ENCODE measurements around the gene CACNA2D3.

Gene CACNA2D3

GRCh38 chr3:54856271-54856670 is 733.9 kb downstream of the CACNA2D3 start:
- Histone ChIP-seq H3K36me3 (ENCODE audit: control insufficient read depth in 2 of 2, insufficient read depth in 2 of 2, low read length in 2 of 2) (no peaks in the 10 kb centered on the region), H3K9me3 (ENCODE audit: control insufficient read depth in 2 of 2, low read length in 2 of 2) (no peaks in the 10 kb centered on the region), H3K27ac (ENCODE audit: low read depth in 2 of 2, low read length in 2 of 2) (no peak overlapping the region), H3K4me3 (ENCODE audit: low read length in 2 of 2) (no peak overlapping the region), H3K27me3 (ENCODE audit: control insufficient read depth in 2 of 2, insufficient read depth in 2 of 2, low read length in 2 of 2) (no peaks in the 10 kb centered on the region), H3K4me1 (ENCODE audit: control insufficient read depth in 2 of 2, insufficient read depth in 2 of 2, low read length in 2 of 2) (no peaks in the 10 kb centered on the region), H3K9ac (ENCODE audit: low read depth in 1 of 2, low read length in 2 of 2) (no peak overlapping the region)

GRCh38 chr3:54857343-54857742 is 735.0 kb downstream of the CACNA2D3 start:
- no peaks in the 10 kb centered on the region for H3K9me3 ChIP-seq (ENCODE audit: control insufficient read depth in 2 of 2, low read length in 2 of 2)
- no peak overlapping the region for H3K27ac ChIP-seq (ENCODE audit: low read depth in 2 of 2, low read length in 2 of 2)
- H3K36me3 ChIP-seq (ENCODE audit: control insufficient read depth in 2 of 2, insufficient read depth in 2 of 2, low read length in 2 of 2): no peaks in the 10 kb centered on the region
- no peak overlapping the region for H3K4me3 ChIP-seq (ENCODE audit: low read length in 2 of 2)
- H3K4me1 ChIP-seq (ENCODE audit: control insufficient read depth in 2 of 2, insufficient read depth in 2 of 2, low read length in 2 of 2): no peaks in the 10 kb centered on the region
- H3K9ac ChIP-seq (ENCODE audit: low read depth in 1 of 2, low read length in 2 of 2): no peak overlapping the region
- H3K27me3 ChIP-seq (ENCODE audit: control insufficient read depth in 2 of 2, insufficient read depth in 2 of 2, low read length in 2 of 2): no peaks in the 10 kb centered on the region

- Histone ChIP-seq H3K4me1 (ENCODE audit: control insufficient read depth in 2 of 2, insufficient read depth in 2 of 2, low read length in 2 of 2) (no peaks in the 10 kb centered on the region), H3K9me3 (ENCODE audit: control insufficient read depth in 2 of 2, low read length in 2 of 2) (no peaks in the 10 kb centered on the region), H3K4me3 (ENCODE audit: low read length in 2 of 2) (no peak overlapping the region), H3K9ac (ENCODE audit: low read depth in 1 of 2, low read length in 2 of 2) (no peak overlapping the region), H3K36me3 (ENCODE audit: control insufficient read depth in 2 of 2, insufficient read depth in 2 of 2, low read length in 2 of 2) (no peaks in the 10 kb centered on the region), H3K27ac (ENCODE audit: low read depth in 2 of 2, low read length in 2 of 2) (no peak overlapping the region), H3K27me3 (ENCODE audit: control insufficient read depth in 2 of 2, insufficient read depth in 2 of 2, low read length in 2 of 2) (no peaks in the 10 kb centered on the region)
Observed at GRCh38 chr3:54858093-54858785, 735.9 kb downstream of the CACNA2D3 start.

GRCh38 chr3:54859184-54859583 is 736.8 kb downstream of the CACNA2D3 start:
- Histone ChIP-seq H3K9me3 (ENCODE audit: control insufficient read depth in 2 of 2, low read length in 2 of 2) (no peaks in the 10 kb centered on the region), H3K4me1 (ENCODE audit: control insufficient read depth in 2 of 2, insufficient read depth in 2 of 2, low read length in 2 of 2) (no peaks in the 10 kb centered on the region), H3K36me3 (ENCODE audit: control insufficient read depth in 2 of 2, insufficient read depth in 2 of 2, low read length in 2 of 2) (no peaks in the 10 kb centered on the region), H3K27ac (ENCODE audit: low read depth in 2 of 2, low read length in 2 of 2) (no peak overlapping the region), H3K9ac (ENCODE audit: low read depth in 1 of 2, low read length in 2 of 2) (no peak overlapping the region), H3K27me3 (ENCODE audit: control insufficient read depth in 2 of 2, insufficient read depth in 2 of 2, low read length in 2 of 2) (no peaks in the 10 kb centered on the region), H3K4me3 (ENCODE audit: low read length in 2 of 2) (no peak overlapping the region)

- Histone ChIP-seq H3K4me3 (ENCODE audit: low read length in 2 of 2) (no peak overlapping the region), H3K36me3 (ENCODE audit: control insufficient read depth in 2 of 2, insufficient read depth in 2 of 2, low read length in 2 of 2) (no peaks in the 10 kb centered on the region), H3K27ac (ENCODE audit: low read depth in 2 of 2, low read length in 2 of 2) (no peak overlapping the region), H3K4me1 (ENCODE audit: control insufficient read depth in 2 of 2, insufficient read depth in 2 of 2, low read length in 2 of 2) (no peaks in the 10 kb centered on the region), H3K9ac (ENCODE audit: low read depth in 1 of 2, low read length in 2 of 2) (no peak overlapping the region), H3K9me3 (ENCODE audit: control insufficient read depth in 2 of 2, low read length in 2 of 2) (no peaks in the 10 kb centered on the region), H3K27me3 (ENCODE audit: control insufficient read depth in 2 of 2, insufficient read depth in 2 of 2, low read length in 2 of 2) (no peaks in the 10 kb centered on the region)
Observed at GRCh38 chr3:54861248-54862067, 739.1 kb downstream of the CACNA2D3 start.

GRCh38 chr3:54862526-54862925 is 740.2 kb downstream of the CACNA2D3 start:
- no peak overlapping the region for H3K9ac ChIP-seq (ENCODE audit: low read depth in 1 of 2, low read length in 2 of 2)
- no peak overlapping the region for H3K27ac ChIP-seq (ENCODE audit: low read depth in 2 of 2, low read length in 2 of 2)
- no peaks in the 10 kb centered on the region for H3K27me3 ChIP-seq (ENCODE audit: control insufficient read depth in 2 of 2, insufficient read depth in 2 of 2, low read length in 2 of 2)
- no peaks in the 10 kb centered on the region for H3K4me1 ChIP-seq (ENCODE audit: control insufficient read depth in 2 of 2, insufficient read depth in 2 of 2, low read length in 2 of 2)
- H3K9me3 ChIP-seq (ENCODE audit: control insufficient read depth in 2 of 2, low read length in 2 of 2): no peaks in the 10 kb centered on the region
- H3K4me3 ChIP-seq (ENCODE audit: low read length in 2 of 2): no peak overlapping the region
- no peaks in the 10 kb centered on the region for H3K36me3 ChIP-seq (ENCODE audit: control insufficient read depth in 2 of 2, insufficient read depth in 2 of 2, low read length in 2 of 2)

GRCh38 chr3:54863366-54863765 is 741.0 kb downstream of the CACNA2D3 start:
- H3K27ac ChIP-seq (ENCODE audit: low read depth in 2 of 2, low read length in 2 of 2): no peak overlapping the region

GRCh38 chr3:54863786-54864185 is 741.4 kb downstream of the CACNA2D3 start:
- Histone ChIP-seq H3K9ac (ENCODE audit: low read depth in 1 of 2, low read length in 2 of 2) (no peak overlapping the region), H3K9me3 (ENCODE audit: control insufficient read depth in 2 of 2, low read length in 2 of 2) (no peaks in the 10 kb centered on the region), H3K4me3 (ENCODE audit: low read length in 2 of 2) (no peak overlapping the region), H3K27ac (ENCODE audit: low read depth in 2 of 2, low read length in 2 of 2) (no peak overlapping the region), H3K36me3 (ENCODE audit: control insufficient read depth in 2 of 2, insufficient read depth in 2 of 2, low read length in 2 of 2) (no peaks in the 10 kb centered on the region), H3K4me1 (ENCODE audit: control insufficient read depth in 2 of 2, insufficient read depth in 2 of 2, low read length in 2 of 2) (no peaks in the 10 kb centered on the region), H3K27me3 (ENCODE audit: control insufficient read depth in 2 of 2, insufficient read depth in 2 of 2, low read length in 2 of 2) (no peaks in the 10 kb centered on the region)

More at GRCh38 chr3:54863366-54863765, 741.0 kb downstream of the CACNA2D3 start:
- no peak overlapping the region for H3K9ac ChIP-seq (ENCODE audit: low read depth in 1 of 2, low read length in 2 of 2)
- H3K27me3 ChIP-seq (ENCODE audit: control insufficient read depth in 2 of 2, insufficient read depth in 2 of 2, low read length in 2 of 2): no peaks in the 10 kb centered on the region
- no peaks in the 10 kb centered on the region for H3K9me3 ChIP-seq (ENCODE audit: control insufficient read depth in 2 of 2, low read length in 2 of 2)
- no peaks in the 10 kb centered on the region for H3K4me1 ChIP-seq (ENCODE audit: control insufficient read depth in 2 of 2, insufficient read depth in 2 of 2, low read length in 2 of 2)
- H3K4me3 ChIP-seq (ENCODE audit: low read length in 2 of 2): no peak overlapping the region
- no peaks in the 10 kb centered on the region for H3K36me3 ChIP-seq (ENCODE audit: control insufficient read depth in 2 of 2, insufficient read depth in 2 of 2, low read length in 2 of 2)

- no peaks in the 10 kb centered on the region for H3K9me3 ChIP-seq (ENCODE audit: control insufficient read depth in 2 of 2, low read length in 2 of 2)
- no peaks in the 10 kb centered on the region for H3K36me3 ChIP-seq (ENCODE audit: control insufficient read depth in 2 of 2, insufficient read depth in 2 of 2, low read length in 2 of 2)
- H3K27me3 ChIP-seq (ENCODE audit: control insufficient read depth in 2 of 2, insufficient read depth in 2 of 2, low read length in 2 of 2): no peaks in the 10 kb centered on the region
- H3K27ac ChIP-seq (ENCODE audit: low read depth in 2 of 2, low read length in 2 of 2): no peak overlapping the region
- H3K4me3 ChIP-seq (ENCODE audit: low read length in 2 of 2): no peak overlapping the region
- no peak overlapping the region for H3K9ac ChIP-seq (ENCODE audit: low read depth in 1 of 2, low read length in 2 of 2)
- H3K4me1 ChIP-seq (ENCODE audit: control insufficient read depth in 2 of 2, insufficient read depth in 2 of 2, low read length in 2 of 2): no peaks in the 10 kb centered on the region
Observed at GRCh38 chr3:54865316-54865715, 743.0 kb downstream of the CACNA2D3 start.

GRCh38 chr3:54866251-54866650 is 743.9 kb downstream of the CACNA2D3 start:
- Histone ChIP-seq H3K4me3 (ENCODE audit: low read length in 2 of 2) (no peak overlapping the region), H3K36me3 (ENCODE audit: control insufficient read depth in 2 of 2, insufficient read depth in 2 of 2, low read length in 2 of 2) (no peaks in the 10 kb centered on the region), H3K27ac (ENCODE audit: low read depth in 2 of 2, low read length in 2 of 2) (no peak overlapping the region), H3K9me3 (ENCODE audit: control insufficient read depth in 2 of 2, low read length in 2 of 2) (no peaks in the 10 kb centered on the region), H3K27me3 (ENCODE audit: control insufficient read depth in 2 of 2, insufficient read depth in 2 of 2, low read length in 2 of 2) (no peaks in the 10 kb centered on the region), H3K4me1 (ENCODE audit: control insufficient read depth in 2 of 2, insufficient read depth in 2 of 2, low read length in 2 of 2) (no peaks in the 10 kb centered on the region), H3K9ac (ENCODE audit: low read depth in 1 of 2, low read length in 2 of 2) (no peak overlapping the region)

Measured in mucosa of rectum (tissue), 2 donors.